H9 (cell line): ENCODE data around the gene NOTCH1. TPM values are rescaled to one million over a fixed set of nuclear protein-coding genes. Genes with fewer than 3 reads are reported as not detected.

Experiments used
- DNase-seq: peaks from one replicate; pipeline ENCODE4 v3.0.0-alpha.2; 2017
- H2AFZ ChIP-seq: one replicate; pipeline ENCODE4 v1.6.1; 2013; ENCODE audit warnings: mild to moderate bottlenecking, low read length, control low read depth, moderate library complexity
- H2AK5ac ChIP-seq: 2 replicates; pipeline ENCODE4 v1.6.1; 2013; ENCODE audit warnings: low read length, control low read depth, mixed read lengths; ENCODE audit not compliant: insufficient read length
- H2BK120ac ChIP-seq: one replicate; pipeline ENCODE4 v1.6.1; 2013; ENCODE audit warnings: low read depth, mild to moderate bottlenecking, low read length, control low read depth, inconsistent platforms; ENCODE audit not compliant: poor library complexity, severe bottlenecking
- H2BK12ac ChIP-seq: 2 replicates; pipeline ENCODE4 v1.6.1; 2013; ENCODE audit warnings: low read length, control low read depth, mixed read lengths, low read depth; ENCODE audit not compliant: insufficient read length
- H2BK15ac ChIP-seq: 2 replicates; pipeline ENCODE4 v1.6.1; 2013; ENCODE audit warnings: low read depth, low read length, control low read depth
- H2BK20ac ChIP-seq: one replicate; pipeline ENCODE4 v1.6.1; 2013; ENCODE audit warnings: low read depth, mild to moderate bottlenecking, low read length, control low read depth, inconsistent platforms; ENCODE audit not compliant: poor library complexity, severe bottlenecking
- H2BK5ac ChIP-seq: 2 replicates; pipeline ENCODE4 v1.6.1; 2013; ENCODE audit warnings: low read length, control low read depth, mixed read lengths; ENCODE audit not compliant: insufficient read length
- H3K14ac ChIP-seq: 2 replicates; pipeline ENCODE4 v1.6.1; 2013; ENCODE audit warnings: low read length, control low read depth; ENCODE audit not compliant: insufficient read depth
- H3K18ac ChIP-seq: 2 replicates; pipeline ENCODE4 v1.6.1; 2013; ENCODE audit warnings: low read depth, mild to moderate bottlenecking, mixed read lengths, low read length, control low read depth; ENCODE audit not compliant: insufficient read length
- H3K23ac ChIP-seq: 2 replicates; pipeline ENCODE4 v1.6.1; 2013; ENCODE audit warnings: low read length, control low read depth, mixed read lengths, low read depth; ENCODE audit not compliant: insufficient read length
- H3K23me2 ChIP-seq: 2 replicates; pipeline ENCODE4 v1.6.1; 2013; ENCODE audit warnings: low read depth, mild to moderate bottlenecking, mixed read lengths, low read length, control low read depth; ENCODE audit not compliant: insufficient read length, poor library complexity, severe bottlenecking
- H3K27ac ChIP-seq: 2 replicates; pipeline ENCODE4 v1.5.1; 2013; ENCODE audit warnings: low read length, control low read depth, mixed read lengths, low read depth; ENCODE audit not compliant: insufficient read length
- H3K27me3 ChIP-seq: 2 replicates; pipeline ENCODE4 v1.6.1; 2013; ENCODE audit warnings: low read length, control low read depth, inconsistent platforms; ENCODE audit not compliant: insufficient read depth
- H3K4ac ChIP-seq: 2 replicates; pipeline ENCODE4 v1.6.1; 2013; ENCODE audit warnings: low read depth, mild to moderate bottlenecking, control low read depth, inconsistent platforms, low read length, moderate library complexity
- H3K4me1 ChIP-seq: 2 replicates; pipeline ENCODE4 v1.6.1; 2013; ENCODE audit warnings: low read length, control low read depth, inconsistent platforms; ENCODE audit not compliant: insufficient read depth
- H3K4me2 ChIP-seq: 2 replicates; pipeline ENCODE4 v1.6.1; 2013; ENCODE audit warnings: low read length, control low read depth, mixed read lengths; ENCODE audit not compliant: insufficient read length, insufficient read depth
- H3K56ac ChIP-seq: 2 replicates; pipeline ENCODE4 v1.6.1; 2013; ENCODE audit warnings: low read depth, mild to moderate bottlenecking, mixed read lengths, low read length, control low read depth; ENCODE audit not compliant: insufficient read length
- H3K79me1 ChIP-seq: 2 replicates; pipeline ENCODE4 v1.6.1; 2013; ENCODE audit warnings: low read depth, mild to moderate bottlenecking, moderate library complexity, low read length, control low read depth, inconsistent platforms; ENCODE audit not compliant: insufficient read depth, poor library complexity, severe bottlenecking
- H3K79me2 ChIP-seq: 2 replicates; pipeline ENCODE4 v1.6.1; 2013; ENCODE audit warnings: low read length, control low read depth, inconsistent platforms; ENCODE audit not compliant: insufficient read depth
- H3K9ac ChIP-seq: 2 replicates; pipeline ENCODE4 v1.6.1; 2013; ENCODE audit warnings: low read length, control low read depth, mixed read lengths; ENCODE audit not compliant: insufficient read length; ENCODE audit errors: extremely low read depth
- H3K9me3 ChIP-seq: one replicate; pipeline ENCODE4 v1.6.1; 2013; ENCODE audit warnings: low read depth, low read length, inconsistent platforms; ENCODE audit not compliant: control insufficient read depth
- H3T11ph ChIP-seq: one replicate; pipeline ENCODE4 v1.6.1; 2013; ENCODE audit warnings: mild to moderate bottlenecking, low read length, control low read depth, inconsistent platforms
- H4K20me1 ChIP-seq: one replicate; pipeline ENCODE4 v1.6.1; 2013; ENCODE audit not compliant: control insufficient read depth, insufficient read length, insufficient read depth
- H4K5ac ChIP-seq: 2 replicates; pipeline ENCODE4 v1.6.1; 2013; ENCODE audit warnings: low read depth, mild to moderate bottlenecking, mixed read lengths, low read length, control low read depth; ENCODE audit not compliant: insufficient read length
- H4K8ac ChIP-seq: replicated peaks from 2 replicates; pipeline ENCODE4 v1.6.1; 2013; ENCODE audit warnings: low read length, control low read depth, mixed read lengths, low read depth; ENCODE audit not compliant: insufficient read length
- H4K91ac ChIP-seq: 2 replicates; pipeline ENCODE4 v1.6.1; 2013; ENCODE audit warnings: low read depth, mild to moderate bottlenecking, moderate library complexity, mixed read lengths, low read length, control low read depth; ENCODE audit not compliant: insufficient read length
- H3K27ac Mint-ChIP-seq, 3 experiments: 2 replicates in 2 of 3; 3 replicates in 1 of 3; pipeline ENCODE4 v1.8.0; 2020 to 2021; ENCODE audit warnings: mixed read lengths in 3 of 3, mild to moderate bottlenecking in 1 of 3, moderate library complexity in 1 of 3
- H3K27me3 Mint-ChIP-seq: 2 replicates; pipeline ENCODE4 v1.8.0; 2021; ENCODE audit warnings: low read depth, mild to moderate bottlenecking, moderate library complexity, mixed read lengths
- H3K36me3 Mint-ChIP-seq, 3 experiments: 2 replicates in 2 of 3; 3 replicates in 1 of 3; pipeline ENCODE4 v1.8.0; 2020 to 2021; ENCODE audit warnings: low read depth in 3 of 3, mixed read lengths in 3 of 3; ENCODE audit not compliant: insufficient read depth in 1 of 3
- H3K4me1 Mint-ChIP-seq, 2 experiments: 2 replicates each; pipeline ENCODE4 v1.8.0; 2020; ENCODE audit warnings: mixed read lengths in 2 of 2
- H3K4me3 Mint-ChIP-seq, 2 experiments: 2 replicates in 1 of 2; 3 replicates in 1 of 2; pipeline ENCODE4 v1.8.0; 2020 to 2021; ENCODE audit warnings: mild to moderate bottlenecking in 2 of 2, mixed read lengths in 2 of 2, moderate library complexity in 1 of 2
- H3K9me3 Mint-ChIP-seq, 2 experiments: 2 replicates in 1 of 2; 3 replicates in 1 of 2; pipeline ENCODE4 v1.8.0; 2020; ENCODE audit warnings: mild to moderate bottlenecking in 2 of 2, mixed read lengths in 2 of 2, moderate library complexity in 1 of 2
- CTCF ChIP-seq: fragments of 200-600 bp; sonication (generic); conservative IDR thresholded peaks from 3 replicates; pipeline ENCODE4 v1.8.0; 2021; ENCODE audit warnings: antibody characterized with exemption, mild to moderate bottlenecking
- WGBS: extraction: QIAGEN DNeasy Blood & Tissue Kit; methylation state at CpG from one replicate; pipeline ENCODE4 v1.1.7; 2013; ENCODE audit warnings: missing lambda C conversion rate, low lambda C conversion rate, mixed read lengths; ENCODE audit not compliant: insufficient read length; ENCODE audit errors: extremely low coverage; 5-methylcytosine and 5-hydroxymethylcytosine counted together
- total RNA-seq: library from RNA; stranded (reverse); gene quantifications from 2 replicates; pipeline ENCODE4 v1.2.1, GENCODE V29; 2021

The NOTCH1 gene
- total RNA-seq, 1 experiment from 2014 or later: 71.6 TPM

GRCh38 chr9:136553581-136553980, 7.7 kb upstream of the NOTCH1 start:
- H3K36me3 Mint-ChIP-seq: peaks cover 2 to 3% (median 2%) of the 10 kb centered on the region in 3 experiments
- peaks cover 35% of the 10 kb centered on the region for H3K27me3 Mint-ChIP-seq
- Histone ChIP-seq H3K9me3 (peaks cover 2% of the 10 kb centered on the region), H3K18ac (no peak overlapping the region), H3K79me2 (no peaks in the 10 kb centered on the region), H3K79me1 (no peaks in the 10 kb centered on the region), H2BK5ac (no peak overlapping the region), H2AK5ac (no peak overlapping the region), H3K14ac (no peak overlapping the region), H3T11ph (no peak overlapping the region), H3K27ac (no peak overlapping the region), H3K56ac (no peak overlapping the region), H3K23ac (no peak overlapping the region), H3K4ac (no peak overlapping the region), H2BK120ac (no peak overlapping the region), H3K23me2 (no peaks in the 10 kb centered on the region), H3K27me3 (no peaks in the 10 kb centered on the region), H2BK20ac (no peak overlapping the region), H4K20me1 (no peaks in the 10 kb centered on the region), H4K5ac (no peak overlapping the region), H2BK12ac (no peak overlapping the region), H2BK15ac (no peak overlapping the region), H4K91ac (no peak overlapping the region), H2AFZ (no peak overlapping the region), H3K4me2 (no peak overlapping the region), H4K8ac (no peak overlapping the region), H3K9ac (no peak overlapping the region), H3K4me1 (no peaks in the 10 kb centered on the region; the same call in 1 of the 2 replicates)
- peaks cover 2 to 5% of the 10 kb centered on the region in 2 experiments for H3K9me3 Mint-ChIP-seq
- peaks cover 32 to 49% of the 10 kb centered on the region in 2 experiments for H3K4me1 Mint-ChIP-seq
- no peak for TF ChIP-seq CTCF
- DNase-seq: no peak
- H3K27ac Mint-ChIP-seq: no peak overlapping the region
- no CpG with 5 or more reads among the region's 14 CpGs for WGBS
- H3K4me3 Mint-ChIP-seq: no peak overlapping the region; a peak in 1 of 5 replicates
